Activated naive CD4-positive, alpha-beta T cell treated with anti-CD3 and anti-CD28 coated beads, Interleukin-2, amount 50 U/mL, for 16 hours (primary cell): Measurements from ENCODE around the gene RRP1.

ENCODE experiments used
- DNase-seq: peaks from one replicate; pipeline ENCODE4 v3.0.0-alpha.2; 2020

RRP1 gene

GRCh38 chr21:43846430-43846829 lies 57.1 kb downstream of the RRP1 start:
- DNase-seq = no peak

DNA sequence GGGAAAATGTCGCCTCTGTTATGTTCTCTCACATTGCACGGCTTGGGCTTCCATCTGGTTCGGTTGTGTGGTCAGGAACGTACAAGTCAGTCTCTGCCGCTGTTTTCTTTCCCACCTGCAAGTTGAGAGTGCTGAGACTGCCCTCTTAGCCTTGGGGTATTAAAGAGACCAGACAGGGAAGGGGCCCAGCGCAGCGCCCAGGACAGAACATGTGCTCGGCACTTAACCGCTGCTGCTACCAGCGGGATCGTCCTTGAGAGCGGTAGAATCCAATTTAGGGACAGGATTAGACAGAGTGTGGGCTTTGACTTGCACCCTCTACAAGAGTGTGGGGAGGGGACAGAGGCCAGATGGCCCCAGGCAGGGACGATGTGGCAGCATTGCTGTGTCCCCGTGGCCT lies 57.9 kb downstream of the RRP1 start:
- DNase-seq = no peak

DNA sequence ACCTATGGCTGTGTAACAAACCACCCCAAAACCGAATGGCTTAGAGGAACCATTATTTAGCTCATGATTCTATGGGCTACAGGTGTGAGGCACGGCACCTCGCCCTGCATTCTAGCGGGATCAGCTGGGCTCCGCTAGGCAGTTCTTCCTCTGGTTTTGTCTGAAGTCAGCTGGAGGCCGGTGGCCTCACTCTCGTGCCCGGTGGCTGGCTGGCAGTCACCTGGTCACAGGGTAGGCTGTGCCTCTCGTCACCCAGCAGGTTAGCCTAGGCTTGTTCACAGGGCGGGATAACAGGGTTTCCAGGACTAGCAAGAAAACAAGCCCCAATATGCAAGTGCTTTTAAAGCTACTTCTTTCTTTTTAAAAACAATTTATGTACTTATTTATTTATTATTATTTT lies 59.4 kb downstream of the RRP1 start:
- no peak for DNase-seq

GRCh38 chr21:43849532-43850299 lies 60.3 kb downstream of the RRP1 start:
- no peak for DNase-seq

DNA sequence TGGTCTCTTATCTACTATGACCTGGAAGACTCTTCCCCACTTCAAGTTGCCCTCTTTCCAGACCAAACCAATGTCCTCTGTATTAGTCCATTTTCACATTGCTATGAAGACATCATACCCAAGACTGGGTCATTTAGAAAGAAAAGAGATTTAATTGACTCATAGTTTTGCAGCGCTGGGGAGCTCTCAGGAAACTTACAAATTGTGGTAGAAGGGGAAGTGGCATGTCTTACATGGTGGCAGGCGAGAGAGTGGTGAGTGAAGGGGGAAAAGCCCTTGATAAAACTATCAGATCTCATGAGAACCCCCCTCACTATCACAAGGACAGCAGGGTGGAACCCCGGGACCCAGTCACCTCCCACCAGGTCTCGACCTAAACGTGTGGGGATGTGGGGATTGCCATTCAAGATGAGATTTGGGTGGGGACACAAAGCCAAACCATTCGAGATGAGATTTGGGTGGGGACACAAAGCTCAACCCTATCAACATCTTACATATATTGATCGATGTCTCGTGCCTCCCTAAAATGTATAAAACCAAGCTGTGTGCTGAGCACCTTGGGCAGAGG lies 61.4 kb downstream of the RRP1 start:
- DNase-seq = no peak

DNA sequence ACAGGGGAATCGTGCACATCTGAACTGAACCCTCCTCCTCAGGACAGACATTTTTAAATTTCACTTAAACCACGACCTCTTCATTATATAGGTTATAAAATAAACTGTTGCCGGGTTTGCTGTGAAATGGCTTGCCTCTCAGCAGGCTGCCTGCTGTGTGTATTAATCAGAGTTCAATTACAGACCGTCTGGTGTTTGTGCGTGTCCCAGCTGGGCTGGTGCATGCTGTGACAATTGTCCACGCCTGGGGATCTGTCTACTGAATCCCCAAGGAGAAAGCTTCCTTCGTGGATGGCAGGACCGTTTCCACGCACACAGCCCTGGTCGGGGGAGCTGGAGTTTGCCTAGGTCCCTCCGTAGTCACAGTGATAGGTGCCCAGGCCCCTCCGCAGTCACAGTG lies 62.2 kb downstream of the RRP1 start:
- no peak for DNase-seq

DNA sequence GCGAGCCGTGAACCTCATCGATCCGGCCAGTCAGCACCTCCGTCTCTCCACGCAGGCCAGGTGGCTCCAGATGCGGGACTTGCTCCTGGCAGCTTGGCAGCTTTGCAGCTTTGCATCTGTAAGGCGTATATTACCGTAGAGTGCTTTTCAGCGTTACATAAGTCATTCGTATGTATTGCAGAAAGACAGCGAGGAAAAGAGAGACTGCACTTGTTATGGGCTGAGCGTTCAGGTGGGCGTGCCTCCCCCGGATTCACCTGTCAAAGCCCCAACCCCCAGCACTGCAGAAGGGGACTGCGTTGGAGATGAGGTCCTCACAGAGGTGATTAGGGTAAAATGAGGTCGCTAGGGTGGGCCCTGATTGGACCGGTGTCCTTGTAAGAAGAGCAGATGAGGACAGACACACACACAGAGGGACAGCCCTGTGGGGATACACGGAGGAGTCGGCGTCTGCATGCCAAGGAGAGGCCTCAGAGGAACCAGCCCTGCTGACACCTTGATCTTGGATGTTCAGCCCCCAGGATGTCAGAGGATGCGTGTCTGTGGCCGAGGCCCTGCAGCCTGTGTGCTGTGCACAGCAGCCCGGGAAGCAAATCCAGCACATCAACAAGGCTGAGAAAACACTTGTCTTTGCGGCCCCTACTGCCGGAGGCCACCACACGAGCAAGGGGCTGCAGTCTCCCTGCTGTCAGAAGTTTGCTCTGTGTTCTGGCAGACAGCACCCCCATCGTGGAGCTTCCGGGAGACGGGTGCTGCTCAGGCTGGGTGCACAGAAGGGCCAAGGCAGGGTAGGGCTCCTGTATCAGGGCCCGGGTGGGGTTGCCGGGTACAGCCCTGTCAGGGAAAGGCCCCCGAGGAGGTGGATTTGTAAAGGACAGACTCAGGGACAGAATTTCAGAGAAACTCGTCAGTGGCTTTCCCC lies 64.7 kb downstream of the RRP1 start:
- DNase-seq = no peak
